ENCODE measurements around the gene DOCK4. TPM values are rescaled to one million over a fixed set of nuclear protein-coding genes. Genes with fewer than 3 reads are reported as not detected.

DOCK4 gene
- polyA plus RNA-seq, 2 of the 4 experiments (the other 2 are of a cell fraction): 13.7 to 15.7 TPM

DNA sequence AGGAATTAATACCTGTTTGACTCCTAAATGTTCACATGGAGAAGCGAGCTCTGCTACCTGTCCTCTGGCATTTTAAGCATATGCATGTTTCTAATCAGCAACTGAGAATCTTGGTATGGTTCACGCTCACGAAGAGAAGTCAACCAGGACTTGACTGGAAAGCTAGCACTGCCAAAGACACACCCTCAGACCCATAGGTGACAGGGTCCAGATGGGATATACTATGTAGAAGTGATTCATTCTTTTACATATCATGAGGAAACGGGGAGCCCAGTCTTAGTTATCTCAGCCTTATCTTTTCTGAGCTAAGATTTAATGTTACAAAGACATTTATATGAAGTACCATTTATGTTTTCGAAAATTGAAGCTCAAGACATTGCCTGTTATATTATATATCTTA is 313.0 kb downstream of the DOCK4 start:
- DNase-seq (ENCODE audit: low read depth in 1 of 2, low spot score in 1 of 2): no peak
- no peak for ATAC-seq
- ChIA-PET CTCF (interaction anchor here (1.2 kb wide), 1 partner anchor 653 kb away, joined by 3 read pairs; no protein-coding TSS in a partner anchor), POLR2A (no interaction called here)
- Histone ChIP-seq H3K9me3 (no peaks in the 10 kb centered on the region), H3K4me3 (no peak overlapping the region), H3K27ac (no peak overlapping the region), H3K4me1 (no peaks in the 10 kb centered on the region), H3K4me2 (no peak overlapping the region)
- TF ChIP-seq NPAS2 (CRISPR knock-in tag; IDR thresholded peaks at IDR 0.05; ENCODE audit: borderline replicate concordance): no peak
- TF ChIP-seq, protein P1, sequence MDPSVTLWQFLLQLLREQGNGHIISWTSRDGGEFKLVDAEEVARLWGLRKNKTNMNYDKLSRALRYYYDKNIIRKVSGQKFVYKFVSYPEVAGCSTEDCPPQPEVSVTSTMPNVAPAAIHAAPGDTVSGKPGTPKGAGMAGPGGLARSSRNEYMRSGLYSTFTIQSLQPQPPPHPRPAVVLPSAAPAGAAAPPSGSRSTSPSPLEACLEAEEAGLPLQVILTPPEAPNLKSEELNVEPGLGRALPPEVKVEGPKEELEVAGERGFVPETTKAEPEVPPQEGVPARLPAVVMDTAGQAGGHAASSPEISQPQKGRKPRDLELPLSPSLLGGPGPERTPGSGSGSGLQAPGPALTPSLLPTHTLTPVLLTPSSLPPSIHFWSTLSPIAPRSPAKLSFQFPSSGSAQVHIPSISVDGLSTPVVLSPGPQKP (IDR thresholded peaks at IDR 0.05; ENCODE audit: low read depth, low read length): no peak
- no peak for TF ChIP-seq SMC3 (IDR thresholded peaks at IDR 0.05)
- FAIRE-seq: no peak
- WGBS (ENCODE audit: missing lambda C conversion rate): 87% methylated on average over 5 of the region's 5 CpGs

DNA sequence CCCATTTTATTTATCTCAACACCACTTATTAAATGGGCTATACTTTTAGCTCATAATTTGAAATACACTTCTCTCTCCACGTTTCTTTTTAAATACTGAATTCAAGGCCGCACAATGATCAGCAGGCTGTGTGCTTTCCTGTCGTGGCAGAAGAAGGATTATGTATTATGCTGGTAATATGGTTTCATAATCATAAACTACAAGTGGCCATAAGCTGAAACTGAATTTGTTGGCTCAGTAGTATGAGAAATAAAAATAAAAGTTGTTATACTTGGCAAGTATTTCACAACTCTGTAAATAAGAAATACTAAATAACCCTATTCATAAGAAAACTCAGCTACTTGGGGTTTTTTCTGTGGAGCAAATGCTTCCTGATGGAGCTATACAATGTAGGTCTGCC is 313.6 kb downstream of the DOCK4 start:
- no peak overlapping the region for H3K27ac ChIP-seq
- 77% methylated on average over 3 of the region's 3 CpGs for WGBS (ENCODE audit: missing lambda C conversion rate)
- ChIA-PET CTCF (no interaction called here), POLR2A (no interaction called here)
- DNase-seq (ENCODE audit: low read depth in 1 of 2, low spot score in 1 of 2) (no peak), FAIRE-seq (no peak), ATAC-seq (no peak)
- H3K4me2 ChIP-seq: no peak overlapping the region
- no peak overlapping the region for H3K4me3 ChIP-seq
- no peaks in the 10 kb centered on the region for H3K4me1 ChIP-seq
- no peaks in the 10 kb centered on the region for H3K9me3 ChIP-seq
- TF ChIP-seq CBX2 (IDR thresholded peaks at IDR 0.05; ENCODE audit: borderline replicate concordance, low read depth): no peak
- no peak for TF ChIP-seq RNF2 (IDR thresholded peaks at IDR 0.05; ENCODE audit: borderline replicate concordance, low read depth)
- TF ChIP-seq ZC3H11A (IDR thresholded peaks at IDR 0.05): no peak
- TF ChIP-seq RCOR1 (IDR thresholded peaks at IDR 0.05; ENCODE audit: low read depth, low read length): no peak
- no peak for TF ChIP-seq POLR2A (IDR thresholded peaks at IDR 0.05; ENCODE audit: low read length)
- TF ChIP-seq REST (IDR thresholded peaks at IDR 0.05): no peak
- no peak for TF ChIP-seq BHLHE40 (IDR thresholded peaks at IDR 0.05; ENCODE audit: low read depth, low read length)
- TF ChIP-seq HES2 (IDR thresholded peaks at IDR 0.05): no peak
- TF ChIP-seq HOXB5 (CRISPR knock-in tag; IDR thresholded peaks at IDR 0.05): no peak
- TF ChIP-seq, protein P2, sequence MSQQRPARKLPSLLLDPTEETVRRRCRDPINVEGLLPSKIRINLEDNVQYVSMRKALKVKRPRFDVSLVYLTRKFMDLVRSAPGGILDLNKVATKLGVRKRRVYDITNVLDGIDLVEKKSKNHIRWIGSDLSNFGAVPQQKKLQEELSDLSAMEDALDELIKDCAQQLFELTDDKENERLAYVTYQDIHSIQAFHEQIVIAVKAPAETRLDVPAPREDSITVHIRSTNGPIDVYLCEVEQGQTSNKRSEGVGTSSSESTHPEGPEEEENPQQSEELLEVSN (IDR thresholded peaks at IDR 0.05; ENCODE audit: borderline replicate concordance, low read depth): no peak
- TF ChIP-seq FOSB (CRISPR knock-in tag; IDR thresholded peaks at IDR 0.05): no peak
- TF ChIP-seq ATOH8 (CRISPR knock-in tag; IDR thresholded peaks at IDR 0.05; ENCODE audit: low read depth): no peak
- TF ChIP-seq ZSCAN20 (CRISPR knock-in tag; IDR thresholded peaks at IDR 0.05): no peak
- no peak for TF ChIP-seq NFE2L2 (conservative IDR thresholded peaks at IDR 0.05; ENCODE audit: low read length)
- no peak for TF ChIP-seq CHD2 (IDR thresholded peaks at IDR 0.05; ENCODE audit: low read length, partially characterized antibody)

GRCh38 chr7:111887734-111888133 is 318.5 kb downstream of the DOCK4 start:
- no peak overlapping the region for H3K4me2 ChIP-seq
- ChIA-PET POLR2A (no interaction called here), CTCF (no interaction called here)
- FAIRE-seq: no peak
- 94% methylated on average over 1 of the region's 1 CpG for WGBS (ENCODE audit: missing lambda C conversion rate)
- no peak overlapping the region for H3K4me3 ChIP-seq
- no peak for ATAC-seq
- no peak overlapping the region for H3K27ac ChIP-seq
- no peak for DNase-seq (ENCODE audit: low read depth in 1 of 2, low spot score in 1 of 2)
- H3K9me3 ChIP-seq: no peaks in the 10 kb centered on the region
- no peaks in the 10 kb centered on the region for H3K4me1 ChIP-seq
- TF ChIP-seq RCOR1 (IDR thresholded peaks at IDR 0.05; ENCODE audit: low read depth, low read length): no peak
- TF ChIP-seq ATOH8 (CRISPR knock-in tag; IDR thresholded peaks at IDR 0.05; ENCODE audit: low read depth): no peak
- TF ChIP-seq BHLHE40 (IDR thresholded peaks at IDR 0.05; ENCODE audit: low read depth, low read length): no peak
- no peak for TF ChIP-seq CBX2 (IDR thresholded peaks at IDR 0.05; ENCODE audit: borderline replicate concordance, low read depth)
- no peak for TF ChIP-seq RFX5 (IDR thresholded peaks at IDR 0.05)
- no peak for TF ChIP-seq TP53 (CRISPR knock-in tag; IDR thresholded peaks at IDR 0.05)
- no peak for TF ChIP-seq ESRRA (IDR thresholded peaks at IDR 0.05; ENCODE audit: borderline replicate concordance, low read length)
- TF ChIP-seq JUN (IDR thresholded peaks at IDR 0.05): no peak
- no peak for TF ChIP-seq KDM1A (IDR thresholded peaks at IDR 0.05; ENCODE audit: low read depth)
- TF ChIP-seq PBX3 (IDR thresholded peaks at IDR 0.05): no peak
- TF ChIP-seq SMC3 (IDR thresholded peaks at IDR 0.05): no peak
- TF ChIP-seq EP300 (IDR thresholded peaks at IDR 0.05): no peak
- no peak for TF ChIP-seq NR3C1 (IDR thresholded peaks at IDR 0.05)
- no peak for TF ChIP-seq NPAS2 (CRISPR knock-in tag; IDR thresholded peaks at IDR 0.05; ENCODE audit: borderline replicate concordance)
